EH (cell line): ENCODE results near the gene NOTCH4.
"Not testable (repeated sequence)": the region's sequence is repeated elsewhere in the genome, so short reads cannot be mapped to it uniquely, and the experiment has no call there.

ENCODE experiments used
- DNase-seq: peaks from one replicate; pipeline ENCODE4 v3.0.0-alpha.2; 2015; ENCODE audit warnings: low read depth

The NOTCH4 gene

GRCh38 chr6:32193096-32193495 lies 30.8 kb downstream of the NOTCH4 start:
- DNase-seq, result not testable (repeated sequence)

- peak; percentile 68 for DNase-seq
Measured at GRCh38 chr6:32192608-32193039, 31.2 kb downstream of the NOTCH4 start, which contains the start of gene GPSM3. TSS of gene GPSM3 (minus strand) at chr6:32192643. CDS start at chr6:32192513, 130 bp downstream.

GRCh38 chr6:32191696-32192607 lies 31.9 kb downstream of the NOTCH4 start:
- DNase-seq, result no peak

- DNase-seq, result no peak
Measured at GRCh38 chr6:32190911-32191677, 32.8 kb downstream of the NOTCH4 start.

GRCh38 chr6:32190054-32190851 lies 33.6 kb downstream of the NOTCH4 start, which contains the start of gene PBX2:
TSS of gene PBX2 (minus strand) at chr6:32190202. CDS start at chr6:32189915, 287 bp downstream.
- DNase-seq, result peak; percentile 94

GRCh38 chr6:32189742-32190053 lies 34.2 kb downstream of the NOTCH4 start:
- no peak for DNase-seq

GRCh38 chr6:32189069-32189741 lies 34.7 kb downstream of the NOTCH4 start:
- DNase-seq, result no peak

- peak; percentile 33 for DNase-seq
Measured at GRCh38 chr6:32188381-32189068, 35.3 kb downstream of the NOTCH4 start.

- DNase-seq, result not testable (repeated sequence)
Measured at GRCh38 chr6:32187725-32188380, 36.0 kb downstream of the NOTCH4 start.

GRCh38 chr6:32187009-32187709 lies 36.7 kb downstream of the NOTCH4 start:
- no peak for DNase-seq

- not testable (repeated sequence) for DNase-seq
Measured at GRCh38 chr6:32186151-32186840, 37.6 kb downstream of the NOTCH4 start.

- peak; percentile 94 for DNase-seq
Measured at GRCh38 chr6:32185681-32186131, 38.2 kb downstream of the NOTCH4 start.

GRCh38 chr6:32184084-32184640 lies 39.7 kb downstream of the NOTCH4 start, which contains the start of gene AGER:
TSS of gene AGER (minus strand) at chr6:32184253. CDS start at chr6:32184222, 31 bp downstream.
- DNase-seq, result no peak

GRCh38 chr6:32183483-32184083 lies 40.3 kb downstream of the NOTCH4 start:
- no peak for DNase-seq

- no peak for DNase-seq
Measured at GRCh38 chr6:32183030-32183429, 40.8 kb downstream of the NOTCH4 start.

GRCh38 chr6:32182555-32182981 lies 41.3 kb downstream of the NOTCH4 start:
- DNase-seq, result no peak

- DNase-seq, result no peak
Measured at GRCh38 chr6:32181915-32182529, 41.8 kb downstream of the NOTCH4 start.
